SU-DHL-6 (cell line): ENCODE results near the gene POC1A.

ENCODE experiments used
- H2AFZ ChIP-seq: fragments of 200-600 bp; sonication (generic); 2 replicates; pipeline ENCODE4 v1.6.1; 2014; ENCODE audit warnings: low read depth, mild to moderate bottlenecking, moderate library complexity, mixed read lengths, antibody characterized with exemption, low read length; ENCODE audit not compliant: severe bottlenecking
- H3F3A ChIP-seq: fragments of 200-600 bp; shearing (Covaris generic); 2 replicates; pipeline ENCODE4 v1.6.0; 2016; ENCODE audit warnings: antibody characterized with exemption, mild to moderate bottlenecking; ENCODE audit not compliant: insufficient read depth
- H3K27ac ChIP-seq: fragments of 200-600 bp; sonication (generic); 2 replicates; pipeline ENCODE4 v1.5.1; 2016; ENCODE audit warnings: low read depth, mild to moderate bottlenecking, low read length, moderate library complexity, mixed read lengths
- H3K27me3 ChIP-seq: fragments of 200-600 bp; sonication (generic), shearing (Covaris generic); 2 replicates; pipeline ENCODE4 v1.6.0; 2014; ENCODE audit warnings: mild to moderate bottlenecking, low read length
- H3K36me3 ChIP-seq: fragments of 200-600 bp; sonication (generic); 2 replicates; pipeline ENCODE4 v1.6.1; 2014; ENCODE audit warnings: mild to moderate bottlenecking, low read length, mixed read lengths
- H3K4me2 ChIP-seq: fragments of 300-600, 200-600 bp; shearing (Covaris generic), sonication (generic); 2 replicates; pipeline ENCODE4 v1.6.0; 2014; ENCODE audit warnings: low read length, low read depth, mild to moderate bottlenecking; ENCODE audit not compliant: poor library complexity, severe bottlenecking
- H3K4me3 ChIP-seq: fragments of 200-600 bp; sonication (generic); 2 replicates; pipeline ENCODE4 v1.5.1; 2014; ENCODE audit warnings: antibody characterized with exemption, low read length, mild to moderate bottlenecking, mixed read lengths; ENCODE audit not compliant: insufficient read depth, poor library complexity, severe bottlenecking
- H3K79me2 ChIP-seq: fragments of 200-600 bp; sonication (generic); 2 replicates; pipeline ENCODE4 v1.6.1; 2014; ENCODE audit warnings: mild to moderate bottlenecking, low read length, moderate library complexity; ENCODE audit not compliant: insufficient read depth
- H3K9ac ChIP-seq: fragments of 200-600 bp; sonication (generic); 2 replicates; pipeline ENCODE4 v1.7.0; 2014; ENCODE audit warnings: mild to moderate bottlenecking, low read length
- H3K9me2 ChIP-seq: fragments of 200-600 bp; sonication (generic); replicated peaks from 2 replicates; pipeline ENCODE4 v1.6.1; 2014; ENCODE audit warnings: low read length; ENCODE audit not compliant: insufficient read depth
- H3K9me3 ChIP-seq: fragments of 200-600 bp; sonication (generic); 2 replicates; pipeline ENCODE4 v1.6.1; 2014; ENCODE audit warnings: low read length, mixed read lengths; ENCODE audit not compliant: insufficient read depth
- H4K20me1 ChIP-seq: fragments of 200-600 bp; sonication (generic); 2 replicates; pipeline ENCODE4 v1.6.1; 2014; ENCODE audit warnings: low read depth, mild to moderate bottlenecking, antibody characterized with exemption, low read length, moderate library complexity, mixed read lengths
- EZH2phosphoT487 ChIP-seq: fragments of 200-600 bp; sonication (generic), shearing (Covaris generic); conservative IDR thresholded peaks from 2 replicates; pipeline ENCODE4 v1.6.1; 2018; ENCODE audit warnings: mild to moderate bottlenecking, antibody characterized with exemption, low read length, moderate library complexity, mixed read lengths
- TF ChIP-seq, protein P1 (sequence below): fragments of 200-600 bp; sonication (generic); IDR thresholded peaks from one replicate; pipeline ENCODE4 v1.5.1; 2017; ENCODE audit warnings: antibody characterized with exemption, mild to moderate bottlenecking, low read length, moderate library complexity; ENCODE audit not compliant: insufficient read depth, poor library complexity, severe bottlenecking

Gene POC1A

DNA sequence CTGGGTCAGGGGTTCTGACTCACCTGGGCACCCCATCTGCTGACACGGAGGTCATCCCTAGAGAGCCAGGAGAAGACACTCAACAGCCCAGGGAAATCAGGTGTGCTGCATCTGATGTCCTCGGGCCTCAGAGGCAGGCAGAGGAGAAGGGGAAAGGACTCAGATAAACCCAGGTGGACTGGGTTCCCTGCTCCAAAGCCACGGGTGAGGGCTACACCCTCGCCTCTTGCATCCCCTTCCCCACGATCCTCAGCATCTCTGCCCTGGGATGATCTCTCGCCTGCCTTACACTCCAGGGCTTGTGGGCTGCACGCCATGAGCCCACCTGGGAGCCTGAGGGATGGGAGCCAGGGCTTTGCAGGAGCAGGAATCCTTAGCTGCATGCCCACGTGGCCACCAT lies 89.7 kb downstream of the POC1A start:
- H3K4me3 ChIP-seq = no peak overlapping the region
- H3K9ac ChIP-seq = no peak overlapping the region
- no peaks in the 10 kb centered on the region for H3K9me2 ChIP-seq
- H3K27ac ChIP-seq = no peak overlapping the region
- H3F3A ChIP-seq = no peaks in the 10 kb centered on the region
- H4K20me1 ChIP-seq = no peaks in the 10 kb centered on the region
- no peak overlapping the region for H2AFZ ChIP-seq
- no peaks in the 10 kb centered on the region for H3K9me3 ChIP-seq
- H3K36me3 ChIP-seq = no peaks in the 10 kb centered on the region
- no peaks in the 10 kb centered on the region for H3K27me3 ChIP-seq
- no peak for TF ChIP-seq EZH2phosphoT487
- TF ChIP-seq, protein P1, sequence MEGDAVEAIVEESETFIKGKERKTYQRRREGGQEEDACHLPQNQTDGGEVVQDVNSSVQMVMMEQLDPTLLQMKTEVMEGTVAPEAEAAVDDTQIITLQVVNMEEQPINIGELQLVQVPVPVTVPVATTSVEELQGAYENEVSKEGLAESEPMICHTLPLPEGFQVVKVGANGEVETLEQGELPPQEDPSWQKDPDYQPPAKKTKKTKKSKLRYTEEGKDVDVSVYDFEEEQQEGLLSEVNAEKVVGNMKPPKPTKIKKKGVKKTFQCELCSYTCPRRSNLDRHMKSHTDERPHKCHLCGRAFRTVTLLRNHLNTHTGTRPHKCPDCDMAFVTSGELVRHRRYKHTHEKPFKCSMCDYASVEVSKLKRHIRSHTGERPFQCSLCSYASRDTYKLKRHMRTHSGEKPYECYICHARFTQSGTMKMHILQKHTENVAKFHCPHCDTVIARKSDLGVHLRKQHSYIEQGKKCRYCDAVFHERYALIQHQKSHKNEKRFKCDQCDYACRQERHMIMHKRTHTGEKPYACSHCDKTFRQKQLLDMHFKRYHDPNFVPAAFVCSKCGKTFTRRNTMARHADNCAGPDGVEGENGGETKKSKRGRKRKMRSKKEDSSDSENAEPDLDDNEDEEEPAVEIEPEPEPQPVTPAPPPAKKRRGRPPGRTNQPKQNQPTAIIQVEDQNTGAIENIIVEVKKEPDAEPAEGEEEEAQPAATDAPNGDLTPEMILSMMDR = no peak
- no peaks in the 10 kb centered on the region for H3K79me2 ChIP-seq
- H3K4me2 ChIP-seq = no peak overlapping the region

DNA sequence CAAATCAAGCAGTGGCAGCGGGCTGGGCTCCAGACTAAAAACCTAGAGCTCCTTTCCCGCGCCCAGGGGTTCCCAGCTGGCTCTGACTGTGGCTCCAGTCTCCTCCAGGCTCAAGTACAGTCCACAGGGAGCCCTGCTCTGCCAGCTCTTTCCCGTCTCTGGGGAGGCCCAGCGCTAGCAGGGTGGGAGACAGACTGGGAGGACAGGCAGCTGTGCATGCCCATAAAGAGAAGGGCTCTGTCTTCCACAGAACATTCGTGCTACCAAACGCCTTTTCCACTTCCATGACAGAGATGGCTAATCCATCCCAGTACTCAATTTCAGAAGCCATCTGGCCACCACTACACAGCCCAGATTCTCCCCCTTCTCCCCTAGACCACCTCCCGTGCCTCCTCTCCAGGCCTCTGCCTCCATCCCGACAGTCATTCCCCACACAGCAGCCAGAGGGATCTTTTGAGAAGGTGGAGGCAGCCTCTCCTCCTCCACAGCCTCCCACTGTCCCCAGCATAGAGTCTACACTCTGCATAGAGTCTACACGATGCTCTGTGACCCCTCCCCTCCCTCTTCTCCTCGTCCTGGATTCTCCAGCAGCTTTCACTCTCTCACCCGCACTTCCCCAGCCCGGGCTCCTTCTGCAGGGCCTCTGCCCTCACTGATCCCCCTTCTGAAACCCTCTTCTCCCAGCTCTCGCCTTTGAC lies 91.0 kb downstream of the POC1A start:
- Histone ChIP-seq H3K9ac (no peak overlapping the region), H3K79me2 (no peaks in the 10 kb centered on the region), H3K4me3 (no peak overlapping the region), H3K4me2 (no peak overlapping the region), H3K9me2 (no peaks in the 10 kb centered on the region), H4K20me1 (no peaks in the 10 kb centered on the region), H2AFZ (no peak overlapping the region), H3K36me3 (no peaks in the 10 kb centered on the region), H3K27ac (no peak overlapping the region), H3F3A (no peaks in the 10 kb centered on the region), H3K27me3 (no peaks in the 10 kb centered on the region), H3K9me3 (no peaks in the 10 kb centered on the region)
- TF ChIP-seq, protein P1 = no peak
- TF ChIP-seq EZH2phosphoT487 = no peak

DNA sequence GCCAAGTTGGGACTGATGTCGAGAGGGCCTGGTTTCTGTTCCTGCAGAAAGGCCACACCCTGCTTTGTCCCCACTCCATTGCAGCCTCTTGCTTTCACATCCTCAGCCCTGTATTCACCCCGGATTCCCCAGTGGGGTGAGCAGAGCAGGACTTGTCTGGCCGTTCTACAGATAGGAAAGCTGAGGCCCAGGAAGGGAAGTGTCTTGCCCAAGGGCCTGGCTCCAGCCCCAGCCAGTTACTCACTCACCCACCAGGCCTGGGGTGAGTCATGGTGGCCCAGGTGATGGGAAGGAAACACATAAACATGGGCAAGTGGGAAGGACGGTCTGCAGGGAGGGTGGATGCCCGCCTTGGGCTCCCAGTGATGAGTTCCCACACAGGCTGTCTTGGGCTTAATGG lies 91.7 kb downstream of the POC1A start:
- no peak overlapping the region for H3K4me3 ChIP-seq
- no peak overlapping the region for H3K27ac ChIP-seq
- no peaks in the 10 kb centered on the region for H3K79me2 ChIP-seq
- H3K9ac ChIP-seq = no peak overlapping the region
- H3F3A ChIP-seq = no peaks in the 10 kb centered on the region
- no peaks in the 10 kb centered on the region for H3K9me2 ChIP-seq
- no peaks in the 10 kb centered on the region for H3K9me3 ChIP-seq
- H3K27me3 ChIP-seq = no peaks in the 10 kb centered on the region
- H3K4me2 ChIP-seq = no peak overlapping the region
- H4K20me1 ChIP-seq = no peaks in the 10 kb centered on the region
- H2AFZ ChIP-seq = no peak overlapping the region
- no peaks in the 10 kb centered on the region for H3K36me3 ChIP-seq
- TF ChIP-seq, protein P1 = no peak
- TF ChIP-seq EZH2phosphoT487 = no peak
